B cell (primary cell): ENCODE measurements around the gene LHX1.

Experiments used
- CTCF ChIP-seq: fragments of 200-600 bp; IDR thresholded peaks from one replicate; pipeline ENCODE4 v1.8.0; 2022; ENCODE audit warnings: antibody characterized with exemption, mild to moderate bottlenecking
- EZH2 ChIP-seq: IDR thresholded peaks from 2 replicates; pipeline ENCODE4 v1.6.1; 2012; ENCODE audit warnings: borderline replicate concordance, low read depth, mild to moderate bottlenecking, moderate library complexity, low read length; ENCODE audit not compliant: insufficient read depth, poor library complexity, severe bottlenecking

- TF ChIP-seq EZH2 (no peak), CTCF (no peak)
Measured at GRCh38 chr17:36922175-36922574, 15.1 kb upstream of the LHX1 start.
